ENCODE results near the gene KRTAP12-1.
"Not testable (repeated sequence)": the region's sequence is repeated elsewhere in the genome, so short reads cannot be mapped to it uniquely, and the experiment has no call there.

Gene KRTAP12-1

GRCh38 chr21:44686000-44686781 is 4.2 kb upstream of the KRTAP12-1 start:
- Histone ChIP-seq H3K27me3 (no peaks in the 10 kb centered on the region; a peak in 1 of 22 replicates), H3K9ac (no peak overlapping the region), H3K4me3 (no peak overlapping the region), H3K9me3 (replicated peaks in 1 of 11) (no peaks in the 10 kb centered on the region), H3K4me1 (peaks cover 0 to 9% (median 0%) of the 10 kb centered on the region in 10 experiments; a peak in 3 of 20 replicates), H3K4me2 (peak overlapping the region in 2 of 11 experiments; percentile 7 to 30; a peak in 1 of 22 replicates), H3K27ac (no peak overlapping the region), H3K36me3 (no peaks in the 10 kb centered on the region), H4K20me1 (no peaks in the 10 kb centered on the region)
- TF ChIP-seq Cebpa-rat (IDR thresholded peaks at IDR 0.05) = no peak

GRCh38 chr21:44685050-44685449 is 3.1 kb upstream of the KRTAP12-1 start:
- H3K36me3 ChIP-seq; H4K20me1 ChIP-seq; H3K9me3 ChIP-seq (replicated peaks in 1 of 11); H3K27ac ChIP-seq; H3K9ac ChIP-seq; H3K4me1 ChIP-seq; H3K27me3 ChIP-seq; H3K4me3 ChIP-seq; H3K4me2 ChIP-seq: not testable (repeated sequence)

GRCh38 chr21:44684483-44684882 is 2.5 kb upstream of the KRTAP12-1 start:
- H4K20me1 ChIP-seq = no peaks in the 10 kb centered on the region
- H3K4me2 ChIP-seq = no peak overlapping the region
- no peak overlapping the region for H3K9ac ChIP-seq
- TF ChIP-seq Cebpa-rat (IDR thresholded peaks at IDR 0.05) = no peak
- no peaks in the 10 kb centered on the region for H3K36me3 ChIP-seq
- no peak overlapping the region for H3K27ac ChIP-seq
- H3K27me3 ChIP-seq = no peaks in the 10 kb centered on the region; a peak in 1 of 22 replicates
- H3K4me1 ChIP-seq = peaks cover 0 to 9% (median 0%) of the 10 kb centered on the region in 10 experiments; a peak in 3 of 20 replicates
- no peak overlapping the region for H3K4me3 ChIP-seq
- no peaks in the 10 kb centered on the region for H3K9me3 ChIP-seq (replicated peaks in 1 of 11)

GRCh38 chr21:44684077-44684476 is 2.1 kb upstream of the KRTAP12-1 start:
- Histone ChIP-seq H3K27ac (no peak overlapping the region), H3K9me3 (replicated peaks in 1 of 11) (no peaks in the 10 kb centered on the region), H3K36me3 (no peaks in the 10 kb centered on the region), H3K4me1 (peaks cover 0 to 9% (median 0%) of the 10 kb centered on the region in 10 experiments; a peak in 3 of 20 replicates), H4K20me1 (no peaks in the 10 kb centered on the region), H3K4me3 (no peak overlapping the region), H3K9ac (no peak overlapping the region), H3K27me3 (no peaks in the 10 kb centered on the region; a peak in 1 of 22 replicates), H3K4me2 (no peak overlapping the region)
- TF ChIP-seq Cebpa-rat (IDR thresholded peaks at IDR 0.05) = no peak

- Histone ChIP-seq H3K27me3 (no peaks in the 10 kb centered on the region; a peak in 1 of 22 replicates), H3K36me3 (no peaks in the 10 kb centered on the region), H3K4me2 (no peak overlapping the region), H3K9ac (no peak overlapping the region), H3K4me1 (peaks cover 0 to 9% (median 0%) of the 10 kb centered on the region in 10 experiments; a peak in 3 of 20 replicates), H3K9me3 (replicated peaks in 1 of 11) (peaks cover 0 to 4% (median 0%) of the 10 kb centered on the region in 11 experiments; a peak in 1 of 22 replicates), H4K20me1 (no peaks in the 10 kb centered on the region), H3K4me3 (no peak overlapping the region), H3K27ac (no peak overlapping the region)
- no peak for TF ChIP-seq Cebpa-rat (IDR thresholded peaks at IDR 0.05)
These were observed 703 bp upstream of the KRTAP12-1 start for GRCh38 chr21:44682580-44683151.

GRCh38 chr21:44681152-44681551 is 811 bp downstream of the KRTAP12-1 start:
- Histone ChIP-seq H3K36me3 (no peaks in the 10 kb centered on the region), H3K4me2 (no peak overlapping the region), H3K4me3 (no peak overlapping the region), H3K9me3 (replicated peaks in 1 of 11) (peaks cover 0 to 4% (median under 1%) of the 10 kb centered on the region in 11 experiments; a peak in 3 of 22 replicates), H3K27me3 (no peaks in the 10 kb centered on the region), H3K4me1 (peaks cover 0 to 4% (median 0%) of the 10 kb centered on the region in 10 experiments; a peak in 3 of 20 replicates), H3K27ac (no peak overlapping the region), H3K9ac (no peak overlapping the region), H4K20me1 (no peaks in the 10 kb centered on the region)
- no peak for TF ChIP-seq Cebpa-rat (IDR thresholded peaks at IDR 0.05)

GRCh38 chr21:44677881-44678280 is 4.1 kb downstream of the KRTAP12-1 start:
- TF ChIP-seq Cebpa-rat (IDR thresholded peaks at IDR 0.05) = no peak
- H3K4me1 ChIP-seq = no peaks in the 10 kb centered on the region
- H3K9ac ChIP-seq = no peak overlapping the region
- peaks cover 10 to 32% (median 17%) of the 10 kb centered on the region in 11 experiments for H3K9me3 ChIP-seq (replicated peaks in 1 of 11)
- H3K27me3 ChIP-seq = no peaks in the 10 kb centered on the region
- no peak overlapping the region for H3K4me2 ChIP-seq
- H4K20me1 ChIP-seq = no peaks in the 10 kb centered on the region
- no peak overlapping the region for H3K27ac ChIP-seq
- H3K36me3 ChIP-seq = no peaks in the 10 kb centered on the region
- H3K4me3 ChIP-seq = no peak overlapping the region

- 0 out of 22 replicates have a peak, but pooled peaks cover 0 to 5% (median 0%) of the 10 kb centered on the region in 11 experiments for H3K36me3 ChIP-seq
- no peak overlapping the region for H3K9ac ChIP-seq
- H3K27ac ChIP-seq = no peak overlapping the region
- H3K4me2 ChIP-seq = no peak overlapping the region
- TF ChIP-seq Cebpa-rat (IDR thresholded peaks at IDR 0.05) = no peak
- H3K9me3 ChIP-seq (replicated peaks in 1 of 11) = peaks cover 54 to 80% (median 63%) of the 10 kb centered on the region in 11 experiments
- H4K20me1 ChIP-seq = no peaks in the 10 kb centered on the region
- no peaks in the 10 kb centered on the region for H3K4me1 ChIP-seq
- H3K4me3 ChIP-seq = no peak overlapping the region
- H3K27me3 ChIP-seq = no peaks in the 10 kb centered on the region
These were observed 10.1 kb downstream of the KRTAP12-1 start for GRCh38 chr21:44671911-44672310.

- Histone ChIP-seq H3K27me3 (no peaks in the 10 kb centered on the region), H3K9ac (no peak overlapping the region), H3K36me3 (0 out of 22 replicates have a peak, but pooled peaks cover 0 to 5% (median 0%) of the 10 kb centered on the region in 11 experiments), H3K4me1 (no peaks in the 10 kb centered on the region), H3K9me3 (replicated peaks in 1 of 11) (peaks cover 54 to 76% (median 61%) of the 10 kb centered on the region in 11 experiments), H3K4me3 (no peak overlapping the region), H3K4me2 (no peak overlapping the region), H3K27ac (no peak overlapping the region), H4K20me1 (no peaks in the 10 kb centered on the region)
- no peak for TF ChIP-seq Cebpa-rat (IDR thresholded peaks at IDR 0.05)
These were observed 11.1 kb downstream of the KRTAP12-1 start for GRCh38 chr21:44670642-44671432.
